IMR-90 (cell line): Measurements from ENCODE around the gene NBPF1. TPM values are rescaled to one million over a fixed set of nuclear protein-coding genes. Genes with fewer than 3 reads are reported as not detected.
"Not testable (repeated sequence)": the region's sequence is repeated elsewhere in the genome, so short reads cannot be mapped to it uniquely, and the experiment has no call there.

Experiments used
- ATAC-seq: fragments of 200-7000 bp; cut with Tn5 transposase; 2 replicates; pipeline ENCODE4 v1.9.1; 2020; ENCODE audit warnings: low read depth, mild to moderate bottlenecking, moderate library complexity
- BruUV-seq: library from RNA; stranded (reverse); fragments of 400-500 nt; replicated peaks from 2 replicates; lab custom pipeline; 2021; lab: Mats Ljungman, UMichigan
- CTCF ChIA-PET: fragments of 300-600 bp; formaldehyde crosslinking; extraction: SDS; loops from one replicate; lab custom pipeline; 2021; ENCODE audit warnings: antibody characterized with exemption; lab: Yijun Ruan, JAX
- POLR2A ChIA-PET: fragments of 300-600 bp; sonication (Branson Sonifier 250); formaldehyde crosslinking; loops from one replicate; lab custom pipeline; 2022; ENCODE audit warnings: antibody characterized with exemption; ENCODE audit not compliant: unreplicated experiment; lab: Charles Lee
- DNase-seq: peaks from one replicate; pipeline ENCODE4 v3.0.0; 2013
- H2AFZ ChIP-seq: replicated peaks from 2 replicates; pipeline ENCODE3; 2013; ENCODE audit warnings: low read length, mild to moderate bottlenecking; ENCODE audit not compliant: poor library complexity
- H2AK5ac ChIP-seq: 2 replicates; pipeline ENCODE4 v1.6.1; 2013; ENCODE audit warnings: low read depth, low read length, inconsistent platforms
- H2AK9ac ChIP-seq: replicated peaks from 2 replicates; pipeline ENCODE3; 2013; ENCODE audit warnings: mild to moderate bottlenecking, low read depth, low read length, moderate library complexity; ENCODE audit not compliant: poor library complexity
- H2BK120ac ChIP-seq: 2 replicates; pipeline ENCODE4 v1.6.1; 2013; ENCODE audit warnings: low read depth, low read length, inconsistent platforms
- H2BK15ac ChIP-seq: 3 replicates; pipeline ENCODE4 v1.6.1; 2013; ENCODE audit warnings: low read depth, low read length, inconsistent platforms
- H2BK20ac ChIP-seq: 2 replicates; pipeline ENCODE4 v1.6.1; 2013; ENCODE audit warnings: low read depth, mild to moderate bottlenecking, inconsistent platforms, low read length, moderate library complexity
- H2BK5ac ChIP-seq: 2 replicates; pipeline ENCODE4 v1.6.1; 2013; ENCODE audit warnings: mild to moderate bottlenecking, low read depth, low read length, inconsistent platforms; ENCODE audit not compliant: poor library complexity, severe bottlenecking
- H3K14ac ChIP-seq: replicated peaks from 2 replicates; pipeline ENCODE4 v1.6.1; 2013; ENCODE audit warnings: low read depth, low read length, inconsistent platforms
- H3K18ac ChIP-seq: 2 replicates; pipeline ENCODE4 v1.6.1; 2013; ENCODE audit warnings: low read depth, low read length, control low read depth
- H3K23ac ChIP-seq: 2 replicates; pipeline ENCODE4 v1.6.1; 2013; ENCODE audit warnings: low read depth, low read length, inconsistent platforms
- H3K27ac ChIP-seq: 2 replicates; pipeline ENCODE4 v1.5.1; 2013; ENCODE audit warnings: mild to moderate bottlenecking, control low read depth, low read length; ENCODE audit not compliant: insufficient read depth
- H3K27me3 ChIP-seq: 2 replicates; pipeline ENCODE4 v1.6.1; 2013; ENCODE audit warnings: low read length; ENCODE audit not compliant: control insufficient read depth, insufficient read depth
- H3K36me3 ChIP-seq: 2 replicates; pipeline ENCODE4 v1.6.1; 2013; ENCODE audit warnings: low read length, mixed read lengths; ENCODE audit not compliant: control insufficient read depth, insufficient read depth
- H3K4ac ChIP-seq: 2 replicates; pipeline ENCODE4 v1.6.1; 2013; ENCODE audit warnings: low read depth, low read length, inconsistent platforms
- H3K4me1 ChIP-seq: 2 replicates; pipeline ENCODE4 v1.6.1; 2013; ENCODE audit warnings: low read length, mixed read lengths; ENCODE audit not compliant: control insufficient read depth, insufficient read depth
- H3K4me2 ChIP-seq: 2 replicates; pipeline ENCODE4 v1.6.1; 2013; ENCODE audit warnings: low read depth, mild to moderate bottlenecking, control low read depth, low read length, moderate library complexity
- H3K4me3 ChIP-seq: 2 replicates; pipeline ENCODE4 v1.5.1; 2013; ENCODE audit warnings: low read depth, mild to moderate bottlenecking, control low read depth, low read length, moderate library complexity; ENCODE audit not compliant: insufficient read depth
- H3K56ac ChIP-seq: 2 replicates; pipeline ENCODE4 v1.6.1; 2013; ENCODE audit warnings: low read length, inconsistent platforms; ENCODE audit not compliant: insufficient read depth; ENCODE audit errors: extremely low read depth
- H3K79me1 ChIP-seq, 2 experiments: 2 replicates each; pipeline ENCODE4 v1.6.1; 2013; ENCODE audit warnings: low read length in 2 of 2, inconsistent platforms in 1 of 2, low read depth in 1 of 2
- H3K9ac ChIP-seq: 2 replicates; pipeline ENCODE4 v1.6.1; 2013; ENCODE audit warnings: low read depth, low read length, control low read depth
- H3K9me1 ChIP-seq: 2 replicates; pipeline ENCODE4 v1.6.1; 2013; ENCODE audit warnings: low read length, inconsistent platforms; ENCODE audit not compliant: insufficient read depth
- H3K9me3 ChIP-seq: 2 replicates; pipeline ENCODE4 v1.6.1; 2013; ENCODE audit warnings: low read length; ENCODE audit not compliant: control insufficient read depth, insufficient read depth
- H4K20me1 ChIP-seq: 2 replicates; pipeline ENCODE4 v1.6.1; 2013; ENCODE audit warnings: low read length, inconsistent platforms; ENCODE audit not compliant: insufficient read depth
- H4K5ac ChIP-seq: 2 replicates; pipeline ENCODE4 v1.6.1; 2013; ENCODE audit warnings: mild to moderate bottlenecking, low read depth, low read length, control low read depth
- H4K8ac ChIP-seq, 2 experiments: 2 replicates each; pipeline ENCODE4 v1.6.1; 2013; ENCODE audit warnings: low read depth in 2 of 2, low read length in 2 of 2, control low read depth in 1 of 2, inconsistent platforms in 1 of 2
- H4K91ac ChIP-seq: 2 replicates; pipeline ENCODE4 v1.6.1; 2013; ENCODE audit warnings: low read depth, low read length, inconsistent platforms; ENCODE audit not compliant: insufficient read depth
- WGBS, 2 experiments: methylation state at CpG; one replicate each; pipeline versions ENCODE4 v1.1.5 to v1.1.7; 2013; ENCODE audit warnings: missing lambda C conversion rate in 2 of 2; ENCODE audit not compliant: insufficient read length in 1 of 2; ENCODE audit errors: extremely low coverage in 2 of 2; 5-methylcytosine and 5-hydroxymethylcytosine counted together
- dilution Hi-C: fragments of 300-500 bp; cut with HindIII; formaldehyde crosslinking; loops from one replicate; pipeline ENCODE4 v1.14.3; 2018; ENCODE audit warnings: low sequenced_read_pairs; ENCODE audit not compliant: unreplicated experiment
- in situ Hi-C: fragments of 300-500 bp; cut with MboI; formaldehyde crosslinking; loops from 3 replicates; pipeline ENCODE4 v1.14.3; 2019; ENCODE audit warnings: low sequenced_read_pairs, inconsistent platforms, mixed read lengths
- intact Hi-C: fragments of 100-400 bp; cut with micrococcal nuclease; formaldehyde crosslinking; loops from 2 replicates; pipeline ENCODE4 v1.10.0; 2022
- polyA plus RNA-seq, 3 experiments: library from polyadenylated mRNA; depleted of rRNA; stranded (reverse); fragments of >200 nt; gene quantifications; 2 replicates each; pipeline ENCODE4 v1.2.3, GENCODE V29; 2012; ENCODE audit warnings: low replicate concordance in 1 of 3
- total RNA-seq: library from RNA; depleted of rRNA; stranded (reverse); fragments of >200 nt; gene quantifications from 2 replicates; pipeline ENCODE4 v1.2.3, GENCODE V29; 2012

The NBPF1 gene
- total and polyA plus RNA-seq, 2 of the 4 experiments (the other 2 are of a cell fraction): 18.8 to 25.3 TPM

DNA sequence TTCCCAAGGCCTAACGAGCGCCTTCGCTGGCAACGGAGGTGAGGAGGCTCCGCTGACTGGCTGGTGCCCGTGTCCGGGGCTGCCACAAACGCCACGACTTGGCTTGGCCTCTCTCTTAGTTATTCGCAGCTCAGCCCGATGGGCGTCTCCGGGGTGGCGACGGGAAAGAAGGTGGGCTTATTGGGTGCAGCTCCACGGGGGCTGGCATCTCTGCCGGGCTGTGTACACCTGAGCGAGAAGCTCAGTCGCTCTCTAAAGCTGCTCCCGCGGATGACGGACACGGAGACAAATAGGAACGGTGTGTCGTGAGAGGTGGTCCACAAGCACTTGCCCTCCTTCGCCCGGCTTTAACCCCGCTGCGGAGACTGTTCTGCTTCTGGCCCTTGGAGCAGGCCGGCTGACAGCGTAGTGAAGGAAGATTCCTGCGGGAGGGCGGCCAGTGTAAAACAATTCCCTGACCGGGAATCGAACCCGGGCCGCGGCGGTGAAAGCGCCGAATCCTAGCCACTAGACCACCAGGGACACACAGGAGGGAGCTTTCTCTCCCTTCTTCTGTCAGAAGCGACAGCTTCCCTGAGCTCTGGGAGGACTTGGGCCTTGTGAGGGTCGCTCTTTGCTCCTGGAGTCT is 78.4 kb downstream of the NBPF1 start:
- H3K4me1 ChIP-seq, H3K56ac ChIP-seq, POLR2A ChIA-PET, H2BK15ac ChIP-seq, H3K9me3 ChIP-seq, H2AFZ ChIP-seq, H2BK5ac ChIP-seq, H2AK9ac ChIP-seq, H3K9me1 ChIP-seq, H3K9ac ChIP-seq, H4K8ac ChIP-seq, CTCF ChIA-PET, H4K91ac ChIP-seq, intact Hi-C loops, H4K5ac ChIP-seq, dilution Hi-C loops, H3K18ac ChIP-seq, H2BK20ac ChIP-seq, H4K20me1 ChIP-seq, H3K36me3 ChIP-seq, in situ Hi-C loops, H2BK120ac ChIP-seq, H3K23ac ChIP-seq, H3K14ac ChIP-seq, H3K79me1 ChIP-seq, H2AK5ac ChIP-seq, H3K27ac ChIP-seq, H3K4ac ChIP-seq: not testable (repeated sequence)
- WGBS, 2 experiments: no CpG with 5 or more reads among the region's 43 CpGs
- peak overlapping the region; percentile 6; the same call in 1 of the 2 replicates for H3K4me2 ChIP-seq
- BruUV-seq: TSS peak; percentile 100
- DNase-seq: peak; percentile 84
- H3K4me3 ChIP-seq: peak overlapping the region; percentile 41; the same call in 1 of the 2 replicates
- H3K27me3 ChIP-seq: peaks cover 17% of the 10 kb centered on the region
- peak; percentile 93 for ATAC-seq

DNA sequence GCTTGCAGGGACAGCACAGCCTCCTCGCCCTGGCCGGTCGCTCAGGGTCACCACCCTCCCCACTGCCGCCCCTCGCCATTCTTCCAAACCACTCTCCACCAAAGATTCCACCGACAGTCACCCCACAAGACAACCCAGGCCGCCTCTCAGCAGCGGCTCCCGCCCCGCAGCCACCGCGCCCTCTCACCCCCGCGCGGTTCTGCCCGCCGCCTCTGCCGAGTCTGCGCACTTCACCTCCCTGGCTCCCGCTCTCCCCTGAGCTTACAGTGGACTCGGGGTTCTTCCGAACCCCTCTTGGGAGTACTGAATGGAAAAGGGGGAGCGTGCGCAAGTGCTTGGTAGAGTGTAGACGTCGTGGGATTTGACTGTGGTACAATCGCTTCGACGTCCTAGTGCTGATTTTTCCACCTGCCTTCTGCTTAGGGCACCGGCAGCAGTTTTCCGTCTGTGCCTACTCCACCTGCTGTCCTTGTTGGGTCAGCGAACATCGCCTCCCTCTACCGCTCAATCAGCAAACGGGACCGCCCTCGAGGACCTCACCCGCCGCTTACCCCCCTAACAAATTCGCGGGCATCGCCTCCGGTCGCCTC is 79.0 kb downstream of the NBPF1 start:
- H3K9me1 ChIP-seq, H3K4me1 ChIP-seq, H3K9ac ChIP-seq, dilution Hi-C loops, H4K91ac ChIP-seq, H3K79me1 ChIP-seq, BruUV-seq, H3K9me3 ChIP-seq, H4K20me1 ChIP-seq, H3K23ac ChIP-seq, H2AFZ ChIP-seq, H3K4ac ChIP-seq, H3K56ac ChIP-seq, H3K36me3 ChIP-seq, H3K4me2 ChIP-seq, H4K5ac ChIP-seq, H2BK5ac ChIP-seq, intact Hi-C loops, H2AK9ac ChIP-seq, in situ Hi-C loops, CTCF ChIA-PET, H3K4me3 ChIP-seq, H2AK5ac ChIP-seq, H3K27ac ChIP-seq, H2BK20ac ChIP-seq, ATAC-seq, H2BK15ac ChIP-seq, POLR2A ChIA-PET, H3K18ac ChIP-seq, H3K14ac ChIP-seq, H4K8ac ChIP-seq, H2BK120ac ChIP-seq: not testable (repeated sequence)
- peaks cover 17% of the 10 kb centered on the region for H3K27me3 ChIP-seq
- peak; percentile 1 for DNase-seq
- no CpG with 5 or more reads among the region's 44 CpGs for WGBS, 2 experiments
